Glomerular visceral epithelial cell (primary cell): ENCODE measurements around the gene SELENON.

ENCODE experiments used
- DNase-seq: peaks from one replicate; pipeline ENCODE4 v3.0.0-alpha.2; 2016; ENCODE audit errors: extremely low spot score

The SELENON gene

GRCh38 chr1:25793585-25794170 lies 6.3 kb upstream of the SELENON start:
- no peak for DNase-seq

GRCh38 chr1:25794325-25794724 lies 5.7 kb upstream of the SELENON start:
- DNase-seq: peak; percentile 31

- DNase-seq: no peak
Measured at GRCh38 chr1:25795211-25795610, 4.8 kb upstream of the SELENON start.

- no peak for DNase-seq
Measured at GRCh38 chr1:25795946-25796810, 3.8 kb upstream of the SELENON start.

- peak; percentile 76 for DNase-seq
Measured at GRCh38 chr1:25796811-25797458, 3.1 kb upstream of the SELENON start.

- DNase-seq: no peak
Measured at GRCh38 chr1:25797939-25798338, 2.1 kb upstream of the SELENON start.

GRCh38 chr1:25798666-25799351 lies 1.2 kb upstream of the SELENON start:
- DNase-seq: no peak

GRCh38 chr1:25799352-25799934 lies 550 bp upstream of the SELENON start:
- DNase-seq: no peak

- no peak for DNase-seq
Measured at GRCh38 chr1:25800703-25801377, 847 bp downstream of the SELENON start.

GRCh38 chr1:25802915-25803314 lies 2.9 kb downstream of the SELENON start:
- no peak for DNase-seq

- DNase-seq: no peak
Measured at GRCh38 chr1:25803368-25803767, 3.4 kb downstream of the SELENON start.

- no peak for DNase-seq
Measured at GRCh38 chr1:25804244-25804963, 4.4 kb downstream of the SELENON start.

- no peak for DNase-seq
Measured at GRCh38 chr1:25804964-25805862, 5.2 kb downstream of the SELENON start.

GRCh38 chr1:25805863-25806225 lies 5.9 kb downstream of the SELENON start:
- DNase-seq: no peak

GRCh38 chr1:25806418-25806817 lies 6.4 kb downstream of the SELENON start:
- no peak for DNase-seq

- no peak for DNase-seq
Measured at GRCh38 chr1:25807480-25808390, 7.7 kb downstream of the SELENON start.

GRCh38 chr1:25808481-25809244 lies 8.7 kb downstream of the SELENON start:
- DNase-seq: no peak
